ENCODE results near the gene PIANP.

PIANP gene

DNA sequence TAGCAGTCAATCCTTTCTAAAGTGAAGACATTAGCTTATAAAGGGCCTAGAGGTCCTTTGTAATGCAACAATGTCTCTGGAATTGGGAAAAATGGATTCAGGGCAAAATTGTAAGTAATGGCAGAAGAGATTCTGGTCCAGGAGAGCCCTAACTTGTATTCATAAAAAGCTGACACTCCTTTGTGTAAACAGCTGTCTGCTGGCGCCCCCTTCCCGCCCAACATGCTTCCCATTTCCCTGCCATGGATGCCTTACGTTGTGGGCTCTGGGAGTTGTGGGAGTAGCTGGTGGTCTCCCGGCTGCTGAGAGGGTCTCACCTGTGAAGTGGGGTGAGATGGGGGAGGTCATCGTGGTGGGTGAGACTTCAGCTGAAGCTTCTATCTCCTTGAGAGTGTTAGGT is 55.7 kb downstream of the PIANP start:
- no peak overlapping the region for H3K27ac ChIP-seq

DNA sequence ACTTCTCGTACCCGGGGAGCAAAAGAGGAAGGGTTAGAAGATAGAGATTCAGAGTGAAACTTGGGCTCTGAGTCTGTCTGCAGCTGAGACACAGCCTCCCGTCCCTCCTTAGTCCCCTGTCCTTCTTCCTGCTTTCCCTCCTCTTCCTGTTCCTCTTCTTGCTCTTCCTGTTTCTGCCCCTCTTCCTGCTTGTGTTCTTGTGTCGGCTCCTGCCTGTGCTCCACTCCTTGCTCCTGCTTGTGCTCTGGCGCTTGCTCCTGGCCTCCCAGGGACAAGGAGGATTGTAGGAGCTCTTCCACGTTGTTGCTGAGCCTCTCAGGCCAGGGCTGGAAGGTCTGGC is 56.4 kb downstream of the PIANP start:
- TF ChIP-seq, protein P1, sequence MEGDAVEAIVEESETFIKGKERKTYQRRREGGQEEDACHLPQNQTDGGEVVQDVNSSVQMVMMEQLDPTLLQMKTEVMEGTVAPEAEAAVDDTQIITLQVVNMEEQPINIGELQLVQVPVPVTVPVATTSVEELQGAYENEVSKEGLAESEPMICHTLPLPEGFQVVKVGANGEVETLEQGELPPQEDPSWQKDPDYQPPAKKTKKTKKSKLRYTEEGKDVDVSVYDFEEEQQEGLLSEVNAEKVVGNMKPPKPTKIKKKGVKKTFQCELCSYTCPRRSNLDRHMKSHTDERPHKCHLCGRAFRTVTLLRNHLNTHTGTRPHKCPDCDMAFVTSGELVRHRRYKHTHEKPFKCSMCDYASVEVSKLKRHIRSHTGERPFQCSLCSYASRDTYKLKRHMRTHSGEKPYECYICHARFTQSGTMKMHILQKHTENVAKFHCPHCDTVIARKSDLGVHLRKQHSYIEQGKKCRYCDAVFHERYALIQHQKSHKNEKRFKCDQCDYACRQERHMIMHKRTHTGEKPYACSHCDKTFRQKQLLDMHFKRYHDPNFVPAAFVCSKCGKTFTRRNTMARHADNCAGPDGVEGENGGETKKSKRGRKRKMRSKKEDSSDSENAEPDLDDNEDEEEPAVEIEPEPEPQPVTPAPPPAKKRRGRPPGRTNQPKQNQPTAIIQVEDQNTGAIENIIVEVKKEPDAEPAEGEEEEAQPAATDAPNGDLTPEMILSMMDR (conservative IDR thresholded peaks at IDR 0.05): no peak
- TF ChIP-seq ZFX (IDR thresholded peaks at IDR 0.05): no peak
- no peak overlapping the region for H3K27ac ChIP-seq

More for the DNA sequence above, 55.7 kb downstream of the PIANP start:
- TF ChIP-seq ZFX (IDR thresholded peaks at IDR 0.05): no peak
- TF ChIP-seq, protein P1 (conservative IDR thresholded peaks at IDR 0.05): no peak
